B cell (primary cell): Measurements from ENCODE around the gene OR1I1. TPM values are rescaled to one million over a fixed set of nuclear protein-coding genes. Genes with fewer than 3 reads are reported as not detected.

Experiments used
- ATAC-seq: fragments of 200-7000 bp; cut with Tn5 transposase; one replicate; pipeline ENCODE4 v1.10.0; 2021; ENCODE audit warnings: low read depth, mild to moderate bottlenecking, moderate number of reproducible peaks, moderate library complexity
- CTCF ChIA-PET: fragments of 350-600 bp; sonication (Branson Sonifier 250); formaldehyde crosslinking; loops from one replicate; lab custom pipeline; 2021; ENCODE audit warnings: antibody characterized with exemption, inconsistent platforms; lab: Charles Lee
- POLR2A ChIA-PET: fragments of 350-600 bp; sonication (Branson Sonifier 250); formaldehyde crosslinking; loops from one replicate; lab custom pipeline; 2021; ENCODE audit warnings: antibody characterized with exemption; lab: Charles Lee
- DNase-seq: peaks from one replicate; pipeline ENCODE4 v3.0.0; 2013
- H2AFZ ChIP-seq: 2 replicates; pipeline ENCODE4 v1.6.1; 2012; ENCODE audit warnings: mild to moderate bottlenecking, low read depth, low read length; ENCODE audit not compliant: insufficient read depth, poor library complexity, severe bottlenecking
- H3K27ac ChIP-seq, 2 donors: 1 replicate in 1 of 2; 2 replicates in 1 of 2; pipeline ENCODE4 v1.5.1; 2012 to 2013; ENCODE audit warnings: low read length in 2 of 2, mild to moderate bottlenecking in 2 of 2, moderate library complexity in 1 of 2
- H3K27me3 ChIP-seq, 4 experiments: fragments of 200-600 bp in 1 of 4; sonication (generic) in 1 of 4; replicated peaks in 1 of 4; 1 replicate in 2 of 4; 2 replicates in 2 of 4; pipeline versions ENCODE4 v1.6.1 to v1.7.0; 2013 to 2016; ENCODE audit warnings: low read length in 3 of 4, mild to moderate bottlenecking in 2 of 4, mixed read lengths in 1 of 4, moderate library complexity in 1 of 4; ENCODE audit not compliant: insufficient read depth in 4 of 4, control insufficient read depth in 3 of 4; ENCODE audit errors: control extremely low read depth in 1 of 4
- H3K36me3 ChIP-seq, 2 experiments: replicated peaks in 1 of 2; 1 replicate in 1 of 2; 2 replicates in 1 of 2; pipeline versions ENCODE4 v1.6.1 to v1.7.1; 2013; ENCODE audit warnings: low read length in 1 of 2; ENCODE audit not compliant: insufficient read depth in 2 of 2, control insufficient read depth in 1 of 2; ENCODE audit errors: control extremely low read depth in 1 of 2, extremely low read depth in 1 of 2
- H3K4me1 ChIP-seq, 2 donors: fragments of 200-600 bp in 1 of 2; sonication (generic) in 1 of 2; 1 replicate in 1 of 2; 2 replicates in 1 of 2; pipeline versions ENCODE4 v1.5.1 to v1.6.1; 2013 to 2017; ENCODE audit warnings: low read length in 2 of 2; ENCODE audit not compliant: control insufficient read depth in 2 of 2, insufficient read depth in 2 of 2
- H3K4me2 ChIP-seq: replicated peaks from 2 replicates; pipeline ENCODE3; 2012; ENCODE audit warnings: mild to moderate bottlenecking, low read depth, low read length; ENCODE audit not compliant: poor library complexity, severe bottlenecking
- H3K4me3 ChIP-seq, 5 experiments: fragments of 200-600 bp in 1 of 5; sonication (generic) in 1 of 5; 1 replicate in 3 of 5; 2 replicates in 2 of 5; pipeline versions ENCODE4 v1.5.1 to v1.7.0; 2011 to 2016; ENCODE audit warnings: low read length in 4 of 5, mild to moderate bottlenecking in 4 of 5, low read depth in 2 of 5, control low read depth in 1 of 5, moderate library complexity in 1 of 5; ENCODE audit not compliant: insufficient read depth in 1 of 5; ENCODE audit errors: control extremely low read depth in 1 of 5, extremely low read depth in 1 of 5
- H3K79me2 ChIP-seq: fragments of 200-600 bp; sonication (generic); one replicate; pipeline ENCODE4 v1.6.0; 2016; ENCODE audit warnings: low read length; ENCODE audit not compliant: control insufficient read depth, insufficient read depth
- H3K9ac ChIP-seq: fragments of 200-600 bp; sonication (generic); 2 replicates; pipeline ENCODE4 v1.6.1; 2017; ENCODE audit warnings: mild to moderate bottlenecking, low read length, moderate library complexity
- H3K9me3 ChIP-seq, 3 donors: one replicate each; pipeline versions ENCODE4 v1.6.1 to v1.7.1; 2013; ENCODE audit warnings: low read length in 2 of 3; ENCODE audit not compliant: control insufficient read depth in 2 of 3, insufficient read depth in 1 of 3; ENCODE audit errors: control extremely low read depth in 1 of 3
- H4K20me1 ChIP-seq: 2 replicates; pipeline ENCODE4 v1.6.0; 2012; ENCODE audit warnings: mild to moderate bottlenecking, low read length; ENCODE audit not compliant: insufficient read depth, control insufficient read depth, poor library complexity, severe bottlenecking
- H3K27ac Mint-ChIP-seq: one replicate; pipeline ENCODE4 v1.8.0; 2021; ENCODE audit warnings: mixed read lengths
- H3K27me3 Mint-ChIP-seq: one replicate; pipeline ENCODE4 v1.8.0; 2021; ENCODE audit warnings: mixed read lengths
- H3K4me1 Mint-ChIP-seq: one replicate; pipeline ENCODE4 v1.8.0; 2021; ENCODE audit warnings: mixed read lengths
- H3K4me3 Mint-ChIP-seq: one replicate; pipeline ENCODE4 v1.8.0; 2021; ENCODE audit warnings: mixed read lengths
- H3K9me3 Mint-ChIP-seq: one replicate; pipeline ENCODE4 v1.8.0; 2022; ENCODE audit warnings: mixed read lengths; ENCODE audit not compliant: insufficient read depth
- CTCF ChIP-seq: fragments of 200-600 bp; IDR thresholded peaks from one replicate; pipeline ENCODE4 v1.8.0; 2022; ENCODE audit warnings: antibody characterized with exemption, mild to moderate bottlenecking
- EZH2 ChIP-seq: IDR thresholded peaks from 2 replicates; pipeline ENCODE4 v1.6.1; 2012; ENCODE audit warnings: borderline replicate concordance, low read depth, mild to moderate bottlenecking, moderate library complexity, low read length; ENCODE audit not compliant: insufficient read depth, poor library complexity, severe bottlenecking
- WGBS: methylation state at CpG from one replicate; pipeline ENCODE4 v1.1.5; 2013; ENCODE audit warnings: missing lambda C conversion rate; ENCODE audit not compliant: insufficient coverage; 5-methylcytosine and 5-hydroxymethylcytosine counted together
- intact Hi-C: fragments of 100-400 bp; cut with micrococcal nuclease; formaldehyde crosslinking; loops from one replicate; pipeline ENCODE4 v1.10.0; 2022
- polyA plus RNA-seq: library from polyadenylated mRNA; depleted of rRNA; stranded (reverse); fragments of >200 nt; gene quantifications from 2 replicates; pipeline ENCODE4 v1.2.3, GENCODE V29; 2012
- total RNA-seq, 2 donors: library from RNA; stranded (reverse); fragments of 120-200 nt in 1 of 2; gene quantifications; 1 replicate in 1 of 2; 2 replicates in 1 of 2; pipeline versions ENCODE4 v1.2.3 to v1.2.4, GENCODE V29; 2013 to 2022

OR1I1 gene
- total and polyA plus RNA-seq, 2 donors (not counting 1 experiment from before 2014, with no cell fraction given) = not detected

GRCh38 chr19:15108845-15109767, 27.1 kb downstream of the OR1I1 start:
- intact Hi-C loops = no loop called here
- H3K4me3 ChIP-seq = no peak overlapping the region
- no peak for TF ChIP-seq EZH2
- TF ChIP-seq CTCF = no peak
- peaks cover 2 to 23% (median 5%) of the 10 kb centered on the region in 3 donors for H3K9me3 ChIP-seq
- H2AFZ ChIP-seq = no peak overlapping the region
- H3K36me3 ChIP-seq = no peaks in the 10 kb centered on the region
- no peak for ATAC-seq
- peaks cover 13% of the 10 kb centered on the region for H3K4me1 Mint-ChIP-seq
- DNase-seq = no peak
- ChIA-PET POLR2A (no interaction called here), CTCF (no interaction called here)
- H3K4me1 ChIP-seq = peaks cover 13% of the 10 kb centered on the region in 2 donors
- no peaks in the 10 kb centered on the region for H3K79me2 ChIP-seq
- H4K20me1 ChIP-seq = no peaks in the 10 kb centered on the region
- peaks cover 0 to 39% (median 19%) of the 10 kb centered on the region in 4 experiments for H3K27me3 ChIP-seq
- no peak overlapping the region for H3K9ac ChIP-seq
- H3K4me2 ChIP-seq = no peak overlapping the region
- no peak overlapping the region for H3K27ac ChIP-seq
- WGBS = 89% methylated on average over 21 of the region's 21 CpGs
- H3K4me3 Mint-ChIP-seq = no peak overlapping the region
- peaks cover 35% of the 10 kb centered on the region for H3K27me3 Mint-ChIP-seq
- peaks cover 5% of the 10 kb centered on the region for H3K9me3 Mint-ChIP-seq
- no peak overlapping the region for H3K27ac Mint-ChIP-seq
